Measurements from ENCODE around the gene BCAT1.

BCAT1 gene

GRCh38 chr12:24795699-24796347, 153.1 kb downstream of the BCAT1 start:
- H3K4me3 ChIP-seq (replicated peaks in 1 of 2; ENCODE audit: low read depth in 2 of 2, low read length in 2 of 2): no peak overlapping the region
- no peak for TF ChIP-seq CTCF (IDR thresholded peaks at IDR 0.05; ENCODE audit: low read depth, low read length)
- no peak for DNase-seq (ENCODE audit: low read depth in 2 of 2)

GRCh38 chr12:24791622-24792021, 157.3 kb downstream of the BCAT1 start:
- no peak overlapping the region for H3K4me3 ChIP-seq (replicated peaks in 1 of 2; ENCODE audit: low read depth in 2 of 2, low read length in 2 of 2)
- TF ChIP-seq CTCF (IDR thresholded peaks at IDR 0.05; ENCODE audit: low read depth, low read length): no peak
- DNase-seq (ENCODE audit: low read depth in 2 of 2): no peak

- TF ChIP-seq CTCF (IDR thresholded peaks at IDR 0.05; ENCODE audit: low read depth, low read length): no peak
- peak in 1 of 2 donors; percentile 6 for DNase-seq (ENCODE audit: low read depth in 2 of 2)
- H3K4me3 ChIP-seq (replicated peaks in 1 of 2; ENCODE audit: low read depth in 2 of 2, low read length in 2 of 2): no peak overlapping the region
Measured at GRCh38 chr12:24788886-24789285, 160.0 kb downstream of the BCAT1 start.

GRCh38 chr12:24780697-24781368, 168.1 kb downstream of the BCAT1 start:
- peak; percentile 45 to 50 for DNase-seq (ENCODE audit: low read depth in 2 of 2)
- H3K4me3 ChIP-seq (replicated peaks in 1 of 2; ENCODE audit: low read depth in 2 of 2, low read length in 2 of 2): no peak overlapping the region
- no peak for TF ChIP-seq CTCF (IDR thresholded peaks at IDR 0.05; ENCODE audit: low read depth, low read length)

- peak; percentile 37 for TF ChIP-seq CTCF (IDR thresholded peaks at IDR 0.05; ENCODE audit: low read depth, low read length)
- DNase-seq (ENCODE audit: low read depth in 2 of 2): peak; percentile 70 to 80
- no peak overlapping the region for H3K4me3 ChIP-seq (replicated peaks in 1 of 2; ENCODE audit: low read depth in 2 of 2, low read length in 2 of 2)
Measured at GRCh38 chr12:24778486-24779304, 170.2 kb downstream of the BCAT1 start.

GRCh38 chr12:24777359-24777758, 171.5 kb downstream of the BCAT1 start:
- DNase-seq (ENCODE audit: low read depth in 2 of 2): no peak
- no peak for TF ChIP-seq CTCF (IDR thresholded peaks at IDR 0.05; ENCODE audit: low read depth, low read length)

More at GRCh38 chr12:24777359-24777758, 171.5 kb downstream of the BCAT1 start:
- no peak overlapping the region for H3K4me3 ChIP-seq (replicated peaks in 1 of 2; ENCODE audit: low read depth in 2 of 2, low read length in 2 of 2)
